ENCODE measurements around the gene PDS5A.

PDS5A gene

GRCh38 chr4:39892988-39893692, 84.6 kb downstream of the PDS5A start:
- no peak for TF ChIP-seq Cebpa-rat (IDR thresholded peaks at IDR 0.05)
- Histone ChIP-seq H3K4me3 (no peak overlapping the region), H3K36me3 (peaks cover 98 to 100% (median 100%) of the 10 kb centered on the region in 11 experiments), H3K27me3 (no peaks in the 10 kb centered on the region), H3K27ac (no peak overlapping the region), H3K9ac (no peak overlapping the region), H3K4me1 (no peaks in the 10 kb centered on the region), H3K9me3 (replicated peaks in 1 of 11) (no peaks in the 10 kb centered on the region), H4K20me1 (peaks cover 0 to 15% (median 3%) of the 10 kb centered on the region in 11 experiments; a peak in 4 of 22 replicates), H3K4me2 (no peak overlapping the region)

- no peaks in the 10 kb centered on the region for H3K27me3 ChIP-seq
- H3K9ac ChIP-seq: no peak overlapping the region
- H3K36me3 ChIP-seq: peaks cover 97 to 100% (median 100%) of the 10 kb centered on the region in 11 experiments
- no peak overlapping the region for H3K4me3 ChIP-seq
- H3K27ac ChIP-seq: no peak overlapping the region
- H3K4me1 ChIP-seq: no peaks in the 10 kb centered on the region
- TF ChIP-seq Cebpa-rat (IDR thresholded peaks at IDR 0.05): no peak
- H3K9me3 ChIP-seq (replicated peaks in 1 of 11): no peaks in the 10 kb centered on the region
- H4K20me1 ChIP-seq: peaks cover 0 to 15% (median 3%) of the 10 kb centered on the region in 11 experiments; a peak in 4 of 22 replicates
- H3K4me2 ChIP-seq: no peak overlapping the region
These were observed 88.5 kb downstream of the PDS5A start for GRCh38 chr4:39889226-39889625.

GRCh38 chr4:39888541-39888940, 89.2 kb downstream of the PDS5A start:
- peaks cover 0 to 14% (median under 1%) of the 10 kb centered on the region in 11 experiments; a peak in 4 of 22 replicates for H4K20me1 ChIP-seq
- peaks cover 97 to 100% (median 100%) of the 10 kb centered on the region in 11 experiments for H3K36me3 ChIP-seq
- H3K27ac ChIP-seq: no peak overlapping the region
- H3K4me2 ChIP-seq: no peak overlapping the region
- H3K9ac ChIP-seq: no peak overlapping the region
- H3K9me3 ChIP-seq (replicated peaks in 1 of 11): no peaks in the 10 kb centered on the region
- TF ChIP-seq Cebpa-rat (IDR thresholded peaks at IDR 0.05): no peak
- H3K27me3 ChIP-seq: no peaks in the 10 kb centered on the region
- no peak overlapping the region for H3K4me3 ChIP-seq
- H3K4me1 ChIP-seq: no peaks in the 10 kb centered on the region

GRCh38 chr4:39883646-39884045, 94.1 kb downstream of the PDS5A start:
- no peaks in the 10 kb centered on the region for H3K9me3 ChIP-seq (replicated peaks in 1 of 11)
- peaks cover 0 to 5% (median 0%) of the 10 kb centered on the region in 10 experiments; a peak in 1 of 20 replicates for H3K4me1 ChIP-seq
- H3K9ac ChIP-seq: no peak overlapping the region
- H3K36me3 ChIP-seq: peaks cover 92 to 100% (median 96%) of the 10 kb centered on the region in 11 experiments
- TF ChIP-seq Cebpa-rat (IDR thresholded peaks at IDR 0.05): no peak
- no peak overlapping the region for H3K27ac ChIP-seq
- H4K20me1 ChIP-seq: no peaks in the 10 kb centered on the region; a peak in 1 of 22 replicates
- H3K27me3 ChIP-seq: no peaks in the 10 kb centered on the region
- no peak overlapping the region for H3K4me3 ChIP-seq
- no peak overlapping the region for H3K4me2 ChIP-seq

GRCh38 chr4:39881789-39882188, 95.9 kb downstream of the PDS5A start:
- no peak overlapping the region for H3K27ac ChIP-seq
- no peaks in the 10 kb centered on the region; a peak in 1 of 22 replicates for H4K20me1 ChIP-seq
- no peak overlapping the region for H3K9ac ChIP-seq
- H3K4me1 ChIP-seq: peaks cover 0 to 5% (median 0%) of the 10 kb centered on the region in 10 experiments; a peak in 1 of 20 replicates
- no peak overlapping the region for H3K4me2 ChIP-seq
- H3K27me3 ChIP-seq: no peaks in the 10 kb centered on the region
- H3K4me3 ChIP-seq: no peak overlapping the region
- no peak for TF ChIP-seq Cebpa-rat (IDR thresholded peaks at IDR 0.05)
- H3K9me3 ChIP-seq (replicated peaks in 1 of 11): no peaks in the 10 kb centered on the region
- H3K36me3 ChIP-seq: peaks cover 92 to 100% (median 96%) of the 10 kb centered on the region in 11 experiments

GRCh38 chr4:39877971-39878370, 99.7 kb downstream of the PDS5A start:
- Histone ChIP-seq H3K27me3 (no peaks in the 10 kb centered on the region), H3K27ac (no peak overlapping the region), H3K4me1 (peaks cover 0 to 5% (median 0%) of the 10 kb centered on the region in 10 experiments; a peak in 1 of 20 replicates), H3K4me2 (no peak overlapping the region), H4K20me1 (no peaks in the 10 kb centered on the region; a peak in 1 of 22 replicates), H3K9ac (no peak overlapping the region), H3K4me3 (no peak overlapping the region), H3K9me3 (replicated peaks in 1 of 11) (no peaks in the 10 kb centered on the region), H3K36me3 (peaks cover 90 to 100% (median 95%) of the 10 kb centered on the region in 11 experiments)
- TF ChIP-seq Cebpa-rat (IDR thresholded peaks at IDR 0.05): no peak

GRCh38 chr4:39873823-39874222, 103.9 kb downstream of the PDS5A start:
- Histone ChIP-seq H4K20me1 (0 out of 22 replicates have a peak, but pooled peaks cover 0 to 5% (median 0%) of the 10 kb centered on the region in 11 experiments), H3K36me3 (peaks cover 96 to 100% (median 100%) of the 10 kb centered on the region in 11 experiments), H3K9ac (no peak overlapping the region), H3K27ac (no peak overlapping the region), H3K4me2 (no peak overlapping the region), H3K9me3 (replicated peaks in 1 of 11) (no peaks in the 10 kb centered on the region), H3K4me3 (no peak overlapping the region), H3K4me1 (no peaks in the 10 kb centered on the region), H3K27me3 (no peaks in the 10 kb centered on the region)
- no peak for TF ChIP-seq Cebpa-rat (IDR thresholded peaks at IDR 0.05)

GRCh38 chr4:39865280-39865679, 112.4 kb downstream of the PDS5A start:
- Histone ChIP-seq H3K27me3 (no peaks in the 10 kb centered on the region), H3K36me3 (peaks cover 90 to 100% (median 98%) of the 10 kb centered on the region in 11 experiments), H3K4me1 (no peaks in the 10 kb centered on the region), H3K9me3 (replicated peaks in 1 of 11) (0 out of 22 replicates have a peak, but pooled peaks cover 0 to under 1% (median 0%) of the 10 kb centered on the region in 11 experiments), H3K4me3 (no peak overlapping the region), H3K27ac (no peak overlapping the region), H3K9ac (no peak overlapping the region), H4K20me1 (peaks cover 0 to 9% (median 0%) of the 10 kb centered on the region in 11 experiments; a peak in 1 of 22 replicates), H3K4me2 (no peak overlapping the region)
- TF ChIP-seq Cebpa-rat (IDR thresholded peaks at IDR 0.05): no peak

- H3K9me3 ChIP-seq (replicated peaks in 1 of 11): 0 out of 22 replicates have a peak, but pooled peaks cover 0 to 4% (median 0%) of the 10 kb centered on the region in 11 experiments
- H3K27ac ChIP-seq: no peak overlapping the region
- no peaks in the 10 kb centered on the region for H3K4me1 ChIP-seq
- H3K9ac ChIP-seq: no peak overlapping the region
- H3K4me2 ChIP-seq: no peak overlapping the region
- no peak for TF ChIP-seq Cebpa-rat (IDR thresholded peaks at IDR 0.05)
- H3K27me3 ChIP-seq: no peaks in the 10 kb centered on the region
- H3K4me3 ChIP-seq: no peak overlapping the region
- peaks cover 0 to 9% (median 0%) of the 10 kb centered on the region in 11 experiments; a peak in 1 of 22 replicates for H4K20me1 ChIP-seq
- H3K36me3 ChIP-seq: peaks cover 90 to 100% (median 98%) of the 10 kb centered on the region in 11 experiments
These were observed 113.3 kb downstream of the PDS5A start for GRCh38 chr4:39864391-39864790.

Measured in BLaER1 treated with 17β-estradiol and CSF1 and Interleukin-3, amounts not matched to agents 10 nM and 100 nM (cell line).